ENCODE measurements around the gene APOD. TPM values are rescaled to one million over a fixed set of nuclear protein-coding genes. Genes with fewer than 3 reads are reported as not detected.

Gene APOD
- total and polyA plus RNA-seq, 4 experiments from 2014 or later = not detected

GRCh38 chr3:195542316-195542697 is 41.4 kb downstream of the APOD start:
- peak overlapping the region; percentile 88 to 96 (median 91) for H3K4me3 Mint-ChIP-seq
- H3K9me3 ChIP-seq (ENCODE audit: control insufficient read depth in 1 of 2, low read length in 2 of 2) = no peaks in the 10 kb centered on the region
- H3K4me1 ChIP-seq (ENCODE audit: insufficient read depth, low read length) = peaks cover 77% of the 10 kb centered on the region
- peaks cover 50 to 90% (median 68%) of the 10 kb centered on the region in 4 donors for H3K4me1 Mint-ChIP-seq
- POLR2A ChIA-PET (ENCODE audit: partially characterized antibody) = interaction anchor here (1.0 to 10.5 kb wide), 13 partner anchors 8 to 870 kb away, joined by 3 to 224 read pairs (median 12); partner anchors contain the start of genes ACAP2, FAM43A, LSG1 and TNK2
- peak overlapping the region; percentile 66 to 82 for H3K4me3 ChIP-seq (ENCODE audit: low read length in 2 of 2)
- peak overlapping the region; percentile 98 for H3K27ac ChIP-seq (ENCODE audit: low read depth, low read length)
- no peak for DNase-seq
- CTCF ChIA-PET (ENCODE audit: partially characterized antibody) = interaction anchor here (0.8 to 4.8 kb wide), 9 partner anchors 9 to 308 kb away, joined by 3 to 38 read pairs (median 7); partner anchors contain the start of gene XXYLT1
- H3K36me3 ChIP-seq (ENCODE audit: insufficient read depth, low read length) = no peaks in the 10 kb centered on the region
- no peaks in the 10 kb centered on the region for H3K27me3 ChIP-seq (ENCODE audit: insufficient read depth, low read length)
- no peaks in the 10 kb centered on the region for H3K27me3 Mint-ChIP-seq
- peaks cover 0 to 4% (median 0%) of the 10 kb centered on the region in 8 donors for H3K9me3 Mint-ChIP-seq
- peaks cover 9 to 34% of the 10 kb centered on the region in 2 donors for H3K36me3 Mint-ChIP-seq
- intact Hi-C loops (cut with micrococcal nuclease) = loop anchor here (1.0 to 5.0 kb wide), 4 partner anchors 8 to 366 kb away; partner anchors contain the start of gene TNK2
- peak overlapping the region; percentile 92 to 96 (median 93) for H3K27ac Mint-ChIP-seq

- H3K9me3 ChIP-seq (ENCODE audit: control insufficient read depth in 1 of 2, low read length in 2 of 2) = no peaks in the 10 kb centered on the region
- POLR2A ChIA-PET (ENCODE audit: partially characterized antibody) = interaction anchor here (1.0 to 10.5 kb wide), 3 partner anchors 13 to 367 kb away, joined by 3 to 224 read pairs (median 15); partner anchors contain the start of gene TNK2
- DNase-seq = no peak
- peak overlapping the region; percentile 98 for H3K27ac ChIP-seq (ENCODE audit: low read depth, low read length)
- Mint-ChIP-seq H3K9me3 (peaks cover 0 to 4% (median 0%) of the 10 kb centered on the region in 8 donors), H3K4me1 (peaks cover 45 to 90% (median 64%) of the 10 kb centered on the region in 4 donors), H3K4me3 (peak overlapping the region; percentile 88 to 96 (median 91)), H3K27me3 (no peaks in the 10 kb centered on the region), H3K27ac (peak overlapping the region; percentile 70 to 96 (median 79)), H3K36me3 (peaks cover 11 to 36% of the 10 kb centered on the region in 2 donors)
- H3K4me1 ChIP-seq (ENCODE audit: insufficient read depth, low read length) = peaks cover 76% of the 10 kb centered on the region
- H3K27me3 ChIP-seq (ENCODE audit: insufficient read depth, low read length) = no peaks in the 10 kb centered on the region
- CTCF ChIA-PET (ENCODE audit: partially characterized antibody) = interaction anchor here (4.8 kb wide), 1 partner anchor 270 kb away, joined by 38 read pairs; the partner anchor contains the start of gene XXYLT1
- intact Hi-C loops (cut with micrococcal nuclease) = loop anchor here (1.0 to 5.0 kb wide), 3 partner anchors 8 to 312 kb away; no protein-coding TSS in a partner anchor
- H3K36me3 ChIP-seq (ENCODE audit: insufficient read depth, low read length) = no peaks in the 10 kb centered on the region
- peak overlapping the region; percentile 66 to 82 for H3K4me3 ChIP-seq (ENCODE audit: low read length in 2 of 2)
Observed at GRCh38 chr3:195540511-195540910, 43.2 kb downstream of the APOD start.

DNA sequence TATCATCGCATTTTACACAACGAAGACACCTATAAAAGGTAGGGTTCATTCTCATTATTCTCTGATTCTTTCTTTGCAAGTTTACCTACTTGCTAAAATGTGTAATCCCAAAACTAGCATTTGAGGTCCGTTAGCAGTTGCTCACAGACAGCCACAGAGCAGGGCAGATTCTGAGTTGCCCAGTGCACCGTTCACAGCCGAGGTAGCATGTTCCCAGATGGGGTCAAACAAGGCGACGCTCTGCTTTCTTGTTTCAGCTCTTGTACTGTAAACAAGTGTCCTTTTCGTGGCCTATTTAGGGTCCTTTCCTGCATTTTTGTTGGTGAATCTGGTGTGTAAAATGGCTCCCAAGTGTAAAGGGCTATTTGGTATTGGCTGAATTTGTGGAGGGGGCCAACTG is 43.7 kb downstream of the APOD start:
- peaks cover 76% of the 10 kb centered on the region for H3K4me1 ChIP-seq (ENCODE audit: insufficient read depth, low read length)
- H3K9me3 ChIP-seq (ENCODE audit: control insufficient read depth in 1 of 2, low read length in 2 of 2) = no peaks in the 10 kb centered on the region
- peaks cover 0 to 4% (median 0%) of the 10 kb centered on the region in 8 donors for H3K9me3 Mint-ChIP-seq
- CTCF ChIA-PET (ENCODE audit: partially characterized antibody) = interaction anchor here (4.8 kb wide), 1 partner anchor 269 kb away, joined by 38 read pairs; the partner anchor contains the start of gene XXYLT1
- POLR2A ChIA-PET (ENCODE audit: partially characterized antibody) = interaction anchor here (1.0 to 10.5 kb wide), 2 partner anchors 13 kb away, joined by 3 to 224 read pairs; no protein-coding TSS in a partner anchor
- no peaks in the 10 kb centered on the region for H3K27me3 ChIP-seq (ENCODE audit: insufficient read depth, low read length)
- no peak for DNase-seq
- peak overlapping the region; percentile 66 to 82 for H3K4me3 ChIP-seq (ENCODE audit: low read length in 2 of 2)
- H3K27me3 Mint-ChIP-seq = no peaks in the 10 kb centered on the region
- peak overlapping the region; percentile 88 to 96 (median 91) for H3K4me3 Mint-ChIP-seq
- peaks cover 48 to 90% (median 65%) of the 10 kb centered on the region in 4 donors for H3K4me1 Mint-ChIP-seq
- H3K27ac Mint-ChIP-seq = peak overlapping the region; percentile 39 to 92 (median 79)
- H3K36me3 ChIP-seq (ENCODE audit: insufficient read depth, low read length) = no peaks in the 10 kb centered on the region
- peak overlapping the region; percentile 98 for H3K27ac ChIP-seq (ENCODE audit: low read depth, low read length)
- peaks cover 14 to 40% of the 10 kb centered on the region in 2 donors for H3K36me3 Mint-ChIP-seq
- intact Hi-C loops (cut with micrococcal nuclease) = loop anchor here (1.0 to 5.0 kb wide), 3 partner anchors 8 to 312 kb away; no protein-coding TSS in a partner anchor

DNA sequence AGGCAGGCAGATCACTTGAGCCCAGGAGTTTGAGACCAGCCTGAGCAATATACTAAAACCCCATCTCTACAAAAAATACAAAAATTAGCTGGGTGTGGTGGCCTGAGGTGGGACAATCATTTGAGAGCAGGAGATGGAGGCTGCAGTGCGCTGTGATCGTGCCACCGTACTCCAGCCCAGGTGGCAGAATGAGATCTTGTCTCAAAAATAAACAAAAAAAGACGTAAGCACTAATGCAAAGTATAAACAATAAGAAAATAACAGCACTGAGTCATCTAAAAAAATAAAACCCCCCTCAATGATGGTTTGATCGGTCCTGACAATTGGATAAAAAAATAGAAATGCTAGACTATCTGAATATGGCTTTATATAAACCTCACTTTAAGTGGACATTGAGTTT is 44.3 kb downstream of the APOD start:
- H3K27me3 ChIP-seq (ENCODE audit: insufficient read depth, low read length) = no peaks in the 10 kb centered on the region
- peak overlapping the region; percentile 19 for H3K27ac ChIP-seq (ENCODE audit: low read depth, low read length)
- H3K36me3 ChIP-seq (ENCODE audit: insufficient read depth, low read length) = no peaks in the 10 kb centered on the region
- H3K4me1 Mint-ChIP-seq = peaks cover 47 to 90% (median 65%) of the 10 kb centered on the region in 4 donors
- CTCF ChIA-PET (ENCODE audit: partially characterized antibody) = interaction anchor here (2.4 to 3.0 kb wide), 2 partner anchors 16 to 268 kb away, joined by 8 to 19 read pairs; partner anchors contain the start of gene XXYLT1
- H3K4me1 ChIP-seq (ENCODE audit: insufficient read depth, low read length) = peaks cover 76% of the 10 kb centered on the region
- H3K36me3 Mint-ChIP-seq = peaks cover 18 to 45% of the 10 kb centered on the region in 2 donors
- H3K27ac Mint-ChIP-seq = peak overlapping the region; percentile 39 to 92 (median 79)
- no peaks in the 10 kb centered on the region for H3K9me3 ChIP-seq (ENCODE audit: control insufficient read depth in 1 of 2, low read length in 2 of 2)
- H3K9me3 Mint-ChIP-seq = peaks cover 0 to 4% (median 0%) of the 10 kb centered on the region in 8 donors
- H3K4me3 Mint-ChIP-seq = peak overlapping the region; percentile 88 to 96 (median 91)
- DNase-seq = no peak
- intact Hi-C loops (cut with micrococcal nuclease) = no loop called here
- H3K27me3 Mint-ChIP-seq = no peaks in the 10 kb centered on the region
- POLR2A ChIA-PET (ENCODE audit: partially characterized antibody) = interaction anchor here (10.5 kb wide), 1 partner anchor 14 kb away, joined by 224 read pairs; no protein-coding TSS in a partner anchor
- peak overlapping the region; percentile 66 to 82 for H3K4me3 ChIP-seq (ENCODE audit: low read length in 2 of 2)

GRCh38 chr3:195537995-195538394 is 45.7 kb downstream of the APOD start:
- CTCF ChIA-PET (ENCODE audit: partially characterized antibody) = interaction anchor here (0.7 to 4.0 kb wide), 10 partner anchors 12 to 893 kb away, joined by 3 to 19 read pairs (median 8); partner anchors contain the start of gene XXYLT1

DNA sequence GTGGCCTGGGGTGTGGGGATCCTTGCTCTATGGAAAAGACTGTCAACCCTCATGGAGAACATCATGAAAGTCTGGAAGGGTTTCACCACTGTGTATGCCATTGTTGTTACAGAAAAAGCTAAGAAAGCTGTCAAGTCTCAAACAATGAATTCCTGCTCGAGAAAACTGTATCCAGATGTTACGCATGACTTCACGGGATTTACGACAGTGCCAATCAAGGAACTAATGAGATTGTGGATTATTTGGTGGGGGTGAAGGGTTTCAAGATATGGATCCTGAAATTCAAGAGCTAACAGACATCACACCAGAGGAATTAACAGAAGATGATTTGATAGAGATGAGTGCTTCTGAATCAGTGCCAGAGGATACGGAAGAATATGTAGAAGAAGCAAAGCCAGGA is 48.4 kb downstream of the APOD start:
- H3K4me3 ChIP-seq (ENCODE audit: low read length in 2 of 2) = no peak overlapping the region
- H3K27ac ChIP-seq (ENCODE audit: low read depth, low read length) = no peak overlapping the region
- ChIA-PET POLR2A (ENCODE audit: partially characterized antibody) (interaction anchor here (1.2 to 4.1 kb wide), 5 partner anchors 7 to 15 kb away, joined by 3 to 25 read pairs (median 6); partner anchors contain the start of gene PPP1R2), CTCF (ENCODE audit: partially characterized antibody) (interaction anchor here (1.0 to 4.0 kb wide), 3 partner anchors 9 to 15 kb away, joined by 3 to 19 read pairs (median 5); no protein-coding TSS in a partner anchor)
- H3K9me3 ChIP-seq (ENCODE audit: control insufficient read depth in 1 of 2, low read length in 2 of 2) = no peaks in the 10 kb centered on the region
- Mint-ChIP-seq H3K9me3 (peaks cover 0 to 3% (median 0%) of the 10 kb centered on the region in 8 donors), H3K27me3 (no peaks in the 10 kb centered on the region), H3K36me3 (peaks cover 23 to 48% of the 10 kb centered on the region in 2 donors), H3K4me1 (peaks cover 59 to 99% (median 84%) of the 10 kb centered on the region in 4 donors), H3K27ac (peak overlapping the region; percentile 27 to 85 (median 66)), H3K4me3 (peak overlapping the region; percentile 38 to 77 (median 54))
- intact Hi-C loops (cut with micrococcal nuclease) = no loop called here
- peaks cover 99% of the 10 kb centered on the region for H3K4me1 ChIP-seq (ENCODE audit: insufficient read depth, low read length)
- no peak for DNase-seq
- H3K36me3 ChIP-seq (ENCODE audit: insufficient read depth, low read length) = no peaks in the 10 kb centered on the region
- no peaks in the 10 kb centered on the region for H3K27me3 ChIP-seq (ENCODE audit: insufficient read depth, low read length)

More at GRCh38 chr3:195537995-195538394, 45.7 kb downstream of the APOD start:
- H3K4me3 ChIP-seq (ENCODE audit: low read length in 2 of 2) = peak overlapping the region in 1 of 2 donors; percentile 42
- POLR2A ChIA-PET (ENCODE audit: partially characterized antibody) = interaction anchor here (1.1 to 10.5 kb wide), 3 partner anchors 12 to 268 kb away, joined by 4 to 224 read pairs (median 5); no protein-coding TSS in a partner anchor
- H3K9me3 ChIP-seq (ENCODE audit: control insufficient read depth in 1 of 2, low read length in 2 of 2) = no peaks in the 10 kb centered on the region
- H3K36me3 ChIP-seq (ENCODE audit: insufficient read depth, low read length) = no peaks in the 10 kb centered on the region
- Mint-ChIP-seq H3K4me1 (peaks cover 48 to 93% (median 70%) of the 10 kb centered on the region in 4 donors), H3K4me3 (peak overlapping the region; percentile 71 to 91 (median 88)), H3K27ac (peak overlapping the region in 6 of 7 donors; percentile 20 to 87 (median 70)), H3K36me3 (peaks cover 20 to 52% of the 10 kb centered on the region in 2 donors), H3K27me3 (no peaks in the 10 kb centered on the region), H3K9me3 (peaks cover 0 to 3% (median 0%) of the 10 kb centered on the region in 8 donors)
- H3K27ac ChIP-seq (ENCODE audit: low read depth, low read length) = peak overlapping the region; percentile 27
- H3K4me1 ChIP-seq (ENCODE audit: insufficient read depth, low read length) = peaks cover 82% of the 10 kb centered on the region
- no peaks in the 10 kb centered on the region for H3K27me3 ChIP-seq (ENCODE audit: insufficient read depth, low read length)
- intact Hi-C loops (cut with micrococcal nuclease) = no loop called here
- DNase-seq = peak in 4 of 5 donors; percentile 47 to 77 (median 52)

All from CD4-positive, alpha-beta memory T cell (primary cell).